GM23248 (cell line): Measurements from ENCODE around the gene PLCB1.

Experiments
- EZH2 ChIP-seq: fragments of 200-600 bp; sonication (generic); IDR thresholded peaks from 2 replicates; pipeline ENCODE4 v1.6.1; 2018; ENCODE audit warnings: antibody characterized with exemption, mild to moderate bottlenecking; ENCODE audit not compliant: insufficient read depth, poor library complexity, severe bottlenecking
- EZH2phosphoT487 ChIP-seq: fragments of 200-600 bp; sonication (generic); IDR thresholded peaks from 2 replicates; pipeline ENCODE4 v1.6.1; 2018; ENCODE audit warnings: antibody characterized with exemption, moderate library complexity, mild to moderate bottlenecking, low read depth; ENCODE audit not compliant: insufficient read depth

DNA sequence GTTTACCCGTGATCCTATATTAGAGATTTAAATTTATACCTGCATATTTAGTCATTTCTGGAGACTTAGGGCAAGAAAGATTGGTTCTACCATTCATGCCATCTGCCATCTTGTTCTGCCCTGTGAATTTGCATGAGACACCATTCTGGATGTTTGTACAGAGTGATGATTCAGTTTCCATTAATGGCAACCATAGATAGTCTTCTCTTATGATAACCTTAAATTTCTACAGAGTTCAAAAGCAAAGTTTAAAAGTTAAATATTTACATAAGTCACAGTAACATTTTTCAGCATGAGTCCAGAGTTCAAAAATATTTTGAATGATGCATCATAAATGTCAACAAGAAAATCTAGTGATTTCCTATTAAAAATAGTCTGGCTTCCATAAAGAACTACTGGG is 23.2 kb downstream of the PLCB1 start:
- no peak for TF ChIP-seq EZH2phosphoT487
- TF ChIP-seq EZH2, result no peak
